Left forelimb (tissue), 1 donor: ENCODE results near the gene ZNF488.

Source experiments
- DNase-seq: peaks from one replicate; pipeline ENCODE4 v3.0.0-alpha.2; 2018; ENCODE audit warnings: low spot score

ZNF488 gene

DNA sequence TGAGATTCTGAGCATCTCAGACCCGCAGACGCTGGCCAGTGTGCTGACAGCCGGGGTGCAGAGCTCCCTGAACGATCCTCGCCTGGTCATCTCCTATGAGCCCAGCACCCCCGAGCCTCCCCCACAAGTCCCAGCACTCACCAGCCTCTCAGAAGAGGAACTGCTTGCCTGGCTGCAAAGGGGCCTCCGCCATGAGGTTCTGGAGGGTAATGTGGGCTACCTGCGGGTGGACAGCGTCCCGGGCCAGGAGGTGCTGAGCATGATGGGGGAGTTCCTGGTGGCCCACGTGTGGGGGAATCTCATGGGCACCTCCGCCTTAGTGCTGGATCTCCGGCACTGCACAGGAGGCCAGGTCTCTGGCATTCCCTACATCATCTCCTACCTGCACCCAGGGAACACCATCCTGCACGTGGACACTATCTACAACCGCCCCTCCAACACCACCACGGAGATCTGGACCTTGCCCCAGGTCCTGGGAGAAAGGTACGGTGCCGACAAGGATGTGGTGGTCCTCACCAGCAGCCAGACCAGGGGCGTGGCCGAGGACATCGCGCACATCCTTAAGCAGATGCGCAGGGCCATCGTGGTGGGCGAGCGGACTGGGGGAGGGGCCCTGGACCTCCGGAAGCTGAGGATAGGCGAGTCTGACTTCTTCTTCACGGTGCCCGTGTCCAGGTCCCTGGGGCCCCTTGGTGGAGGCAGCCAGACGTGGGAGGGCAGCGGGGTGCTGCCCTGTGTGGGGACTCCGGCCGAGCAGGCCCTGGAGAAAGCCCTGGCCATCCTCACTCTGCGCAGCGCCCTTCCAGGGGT lies 35.2 kb downstream of the ZNF488 start:
- peak; percentile 64 for DNase-seq

DNA sequence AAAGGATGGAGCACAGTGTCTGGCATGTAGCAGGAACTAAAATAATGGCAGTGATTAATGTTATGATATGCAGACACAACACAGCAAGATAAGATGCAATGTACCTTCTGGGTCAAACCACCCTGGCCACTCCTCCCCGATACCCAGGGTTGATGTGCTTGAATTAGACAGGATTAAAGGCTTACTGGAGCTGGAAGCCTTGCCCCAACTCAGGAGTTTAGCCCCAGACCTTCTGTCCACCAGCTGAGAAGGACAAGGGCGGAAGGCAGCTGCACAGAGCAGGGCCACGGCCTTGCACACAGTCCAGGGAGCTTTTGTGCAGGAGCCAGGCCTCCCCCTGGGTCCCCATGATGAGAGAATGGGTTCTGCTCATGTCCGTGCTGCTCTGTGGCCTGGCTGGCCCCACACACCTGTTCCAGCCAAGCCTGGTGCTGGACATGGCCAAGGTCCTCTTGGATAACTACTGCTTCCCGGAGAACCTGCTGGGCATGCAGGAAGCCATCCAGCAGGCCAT lies 35.9 kb downstream of the ZNF488 start, which contains the start of gene RBP3:
Gene RBP3 (plus strand): TSS at position 226 of the 514 bp plus-strand sequence. CDS start 122 bp downstream, at position 348.
- peak; percentile 31 for DNase-seq

DNA sequence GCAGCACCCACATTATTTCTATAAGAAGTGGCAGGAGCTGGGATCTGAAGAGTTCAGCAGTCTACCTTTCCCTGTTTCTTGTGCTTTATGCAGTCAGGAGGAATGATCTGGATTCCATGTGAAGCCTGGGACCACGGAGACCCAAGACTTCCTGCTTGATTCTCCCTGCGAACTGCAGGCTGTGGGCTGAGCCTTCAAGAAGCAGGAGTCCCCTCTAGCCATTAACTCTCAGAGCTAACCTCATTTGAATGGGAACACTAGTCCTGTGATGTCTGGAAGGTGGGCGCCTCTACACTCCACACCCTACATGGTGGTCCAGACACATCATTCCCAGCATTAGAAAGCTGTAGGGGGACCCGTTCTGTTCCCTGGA lies 36.8 kb downstream of the ZNF488 start:
- DNase-seq = peak; percentile 31

DNA sequence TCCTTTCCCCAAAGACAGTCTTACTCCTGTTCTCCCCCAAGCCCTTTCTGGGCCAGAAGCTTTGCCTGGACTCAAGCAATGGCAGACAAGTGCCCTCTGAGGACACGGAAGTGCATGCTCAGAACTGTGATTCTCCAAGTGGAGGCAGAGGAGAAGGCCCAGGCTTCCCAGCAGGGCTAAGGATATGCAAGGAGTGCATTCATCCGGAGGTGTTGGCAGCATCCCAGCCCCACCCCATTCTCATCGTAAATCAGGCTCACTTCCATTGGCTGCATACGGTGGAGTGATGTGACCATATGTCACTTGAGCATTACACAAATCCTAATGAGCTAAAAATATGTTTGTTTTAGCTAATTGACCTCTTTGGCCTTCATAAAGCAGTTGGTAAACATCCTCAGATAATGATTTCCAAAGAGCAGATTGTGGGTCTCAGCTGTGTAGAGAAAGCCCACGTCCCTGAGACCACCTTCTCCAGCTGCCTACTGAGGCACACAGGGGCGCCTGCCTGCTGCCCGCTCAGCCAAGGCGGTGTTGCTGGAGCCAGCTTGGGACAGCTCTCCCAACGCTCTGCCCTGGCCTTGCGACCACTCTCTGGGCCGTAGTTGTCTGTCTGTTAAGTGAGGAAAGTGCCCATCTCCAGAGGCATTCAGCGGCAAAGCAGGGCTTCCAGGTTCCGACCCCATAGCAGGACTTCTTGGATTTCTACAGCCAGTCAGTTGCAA lies 37.4 kb downstream of the ZNF488 start:
- DNase-seq = peak; percentile 25

DNA sequence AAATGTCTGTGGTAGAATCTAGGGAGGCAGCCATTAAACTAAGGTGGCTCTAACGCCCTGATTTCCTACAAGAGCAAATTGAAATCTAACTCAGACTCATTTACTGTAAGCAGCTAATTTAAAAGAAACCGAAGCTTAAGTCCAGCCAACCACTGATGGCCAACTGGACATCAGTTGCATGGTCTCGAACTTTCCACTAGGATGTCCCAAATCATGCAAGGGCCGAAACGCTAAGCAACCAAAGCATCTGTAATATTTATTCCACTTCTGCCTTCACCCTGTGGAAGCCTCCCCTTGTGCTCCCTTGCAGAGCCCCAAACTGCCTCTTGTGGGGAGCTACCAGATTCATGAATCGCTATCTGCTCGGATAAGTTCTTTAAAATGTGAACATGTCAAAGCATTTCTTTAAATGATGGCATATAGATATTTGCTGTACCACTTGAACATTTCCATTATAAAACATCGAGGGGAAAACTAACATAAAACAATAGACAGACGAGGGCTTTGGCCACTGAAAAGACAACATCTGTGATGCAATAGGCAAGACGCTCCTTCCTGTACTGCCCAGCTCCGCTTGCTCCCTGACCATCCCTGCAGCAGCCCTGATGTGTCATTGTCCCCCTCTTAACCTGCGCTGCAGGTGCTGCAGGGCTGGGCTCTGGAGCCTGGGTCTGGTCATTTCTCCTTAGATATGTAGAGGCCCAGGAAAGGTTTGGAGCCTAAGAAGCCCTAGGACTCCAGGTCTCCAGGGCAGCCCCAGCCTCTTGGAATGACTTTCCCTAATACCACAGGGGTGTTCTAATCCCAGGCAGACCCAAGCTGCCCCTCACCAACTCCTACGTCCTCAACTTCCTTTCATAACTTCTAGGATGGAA lies 38.9 kb downstream of the ZNF488 start:
- peak; percentile 18 for DNase-seq

DNA sequence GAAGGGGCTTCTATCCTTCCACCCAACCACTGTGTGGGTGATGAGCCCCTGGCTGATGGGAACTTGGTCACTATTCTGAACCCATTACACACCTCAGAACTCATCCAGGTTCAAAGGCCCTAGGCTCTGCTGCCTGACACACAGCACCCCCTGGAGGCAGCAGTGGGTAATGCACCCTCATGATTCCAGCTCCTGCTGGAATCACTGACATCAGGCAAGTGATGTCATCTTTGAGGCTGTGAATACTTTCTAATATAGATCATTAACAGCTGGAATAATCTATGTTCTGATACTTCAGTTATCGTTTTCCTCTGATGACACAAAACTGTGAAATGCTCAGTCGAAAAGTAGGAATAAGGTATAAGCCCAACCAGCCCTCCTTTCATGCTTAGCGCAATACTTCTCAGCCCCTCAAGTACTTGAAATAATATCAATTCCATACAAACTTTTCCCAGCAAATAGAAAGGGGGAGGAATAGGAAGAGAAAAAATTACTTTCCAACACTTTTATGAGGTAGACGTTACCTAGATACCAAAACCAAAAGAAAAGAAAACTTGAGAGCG lies 43.4 kb downstream of the ZNF488 start:
- peak; percentile 66 for DNase-seq

DNA sequence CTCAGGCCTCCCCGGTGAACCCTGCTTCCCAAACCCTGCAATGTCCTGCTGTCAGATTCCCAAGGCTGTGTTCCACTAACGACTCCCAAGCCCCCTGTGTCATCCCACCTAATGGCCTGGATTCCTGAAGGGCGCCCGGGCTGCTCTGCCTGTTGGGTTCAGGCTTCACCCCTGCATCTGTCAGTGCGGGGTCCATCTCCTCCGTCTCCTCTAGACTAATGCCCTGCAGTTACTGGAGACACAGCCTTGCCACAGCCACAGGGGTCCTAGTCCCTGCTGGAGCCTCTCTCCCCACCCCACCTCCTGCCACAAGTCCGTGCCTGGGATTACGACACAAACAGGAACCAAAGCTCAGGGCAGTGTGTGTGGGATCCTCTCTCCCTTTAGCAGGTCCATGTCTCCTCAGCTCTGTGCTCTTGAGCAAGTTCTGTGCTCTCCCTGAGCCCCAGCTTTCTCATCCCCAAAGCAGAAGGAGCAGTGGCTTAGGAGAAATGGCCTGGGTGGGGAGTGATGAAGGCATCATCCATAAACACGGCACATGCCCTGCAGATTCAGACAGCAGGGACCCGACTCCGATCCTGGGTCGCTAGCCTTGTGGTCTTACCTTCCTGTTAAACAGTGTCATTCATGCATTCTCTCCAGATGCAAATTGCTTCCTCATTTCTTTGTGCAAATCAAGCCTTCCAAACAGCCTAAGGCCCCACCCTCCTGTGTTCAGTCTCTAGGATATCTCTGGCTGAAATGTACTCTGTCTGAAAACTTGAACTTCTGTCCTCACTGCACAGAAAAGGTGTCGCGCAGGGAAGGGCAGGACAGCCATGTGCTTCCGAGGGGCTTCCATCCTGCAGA lies 44.1 kb downstream of the ZNF488 start:
- peak; percentile 47 for DNase-seq

DNA sequence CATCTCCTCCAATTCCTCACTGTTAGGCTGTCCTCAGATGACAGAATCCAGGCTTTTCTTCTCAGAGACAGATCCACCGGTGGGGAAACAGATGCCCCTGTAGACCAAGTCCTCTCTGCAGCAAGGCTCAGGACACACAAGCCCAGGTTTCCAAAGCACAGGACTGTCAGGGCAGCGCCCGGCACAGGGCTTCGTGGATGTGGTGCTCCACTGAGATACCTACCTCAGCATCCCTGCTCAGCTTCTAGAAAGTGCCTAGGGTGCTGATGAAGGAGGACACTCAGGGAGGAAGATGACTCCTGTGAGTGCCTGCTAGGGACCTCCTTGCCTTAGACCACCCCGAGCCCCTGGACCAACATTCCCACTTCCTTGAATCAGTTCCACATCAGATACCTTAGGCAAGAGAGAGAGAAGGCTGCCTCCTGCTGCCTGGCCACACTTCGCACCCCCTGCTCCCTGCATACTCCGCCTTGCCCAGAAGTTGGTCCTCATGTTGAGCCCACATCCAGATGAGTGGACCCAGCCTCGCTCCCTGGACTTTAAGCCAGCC lies 44.8 kb downstream of the ZNF488 start:
- DNase-seq = peak; percentile 26

DNA sequence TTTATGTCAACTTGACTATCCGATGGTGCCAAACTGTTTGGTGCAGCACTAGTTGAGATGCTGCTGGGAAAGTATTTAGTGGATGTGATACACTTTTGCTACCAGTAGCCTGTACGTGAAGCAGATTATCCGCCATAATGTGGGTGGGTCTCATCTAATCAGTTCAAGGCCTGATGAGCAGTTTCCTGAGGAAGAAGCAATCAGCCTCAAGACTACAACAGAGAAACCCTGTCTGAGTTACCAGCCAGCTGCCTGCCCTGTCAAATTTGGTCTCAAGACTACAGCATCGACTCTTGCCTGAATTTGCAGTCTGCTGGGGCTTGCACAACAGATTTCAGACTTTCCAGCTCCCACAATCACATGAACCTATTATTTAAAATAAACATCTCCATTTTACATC lies 46.8 kb downstream of the ZNF488 start:
- DNase-seq = peak; percentile 41

DNA sequence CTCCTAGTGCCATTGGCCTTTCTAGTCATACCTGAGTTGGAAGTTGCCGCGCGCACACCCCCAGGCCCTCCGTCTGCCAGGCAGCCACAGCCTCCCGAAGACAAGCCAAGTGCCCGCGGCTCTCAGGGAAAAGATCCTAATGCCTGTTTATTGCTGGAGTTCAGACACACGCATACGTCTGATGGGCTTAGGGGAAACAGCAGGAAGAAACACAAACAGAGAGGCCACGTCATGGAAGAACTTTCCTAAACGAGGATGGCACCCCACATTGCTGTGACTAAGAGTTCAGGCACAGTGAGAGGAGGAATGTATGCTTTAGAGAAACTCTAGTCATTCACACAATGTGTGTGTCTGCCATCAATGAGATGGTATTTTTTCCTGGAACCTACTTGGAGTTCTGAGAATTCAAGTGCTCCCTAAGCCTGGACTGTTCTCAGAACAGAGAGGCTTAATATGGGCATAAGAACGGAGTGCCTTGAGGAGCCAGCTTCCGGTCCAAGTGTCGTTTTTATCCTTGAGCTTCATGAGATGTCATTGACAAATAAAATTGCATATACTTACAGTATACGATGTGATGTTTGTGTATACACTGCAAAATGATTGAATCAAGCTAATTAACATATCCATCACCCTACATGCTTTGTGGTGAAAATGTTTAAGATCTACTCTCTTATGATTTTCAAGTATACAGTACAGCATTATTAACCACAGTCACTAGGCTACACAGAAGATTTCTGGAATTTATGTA lies 47.5 kb downstream of the ZNF488 start:
- DNase-seq = no peak

DNA sequence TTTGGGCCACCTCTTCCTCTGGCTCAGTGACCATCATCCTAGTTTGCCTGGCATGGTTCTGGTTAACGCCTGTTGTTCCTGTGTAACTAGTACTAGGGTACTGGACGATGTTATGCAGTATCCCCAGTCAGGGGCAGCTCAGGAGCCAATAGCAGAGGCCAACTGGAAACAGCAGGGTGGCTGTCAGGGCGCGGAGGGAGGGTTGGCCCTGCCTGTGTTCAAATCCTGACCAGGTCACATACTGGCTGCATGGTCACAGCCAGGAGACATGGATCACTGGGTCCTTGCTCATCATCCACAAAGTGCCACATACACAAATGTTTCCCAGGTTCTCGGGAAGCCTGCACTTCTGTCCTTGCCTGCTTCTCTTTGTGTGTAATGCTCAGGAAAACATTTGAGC lies 48.2 kb downstream of the ZNF488 start:
- peak; percentile 41 for DNase-seq

DNA sequence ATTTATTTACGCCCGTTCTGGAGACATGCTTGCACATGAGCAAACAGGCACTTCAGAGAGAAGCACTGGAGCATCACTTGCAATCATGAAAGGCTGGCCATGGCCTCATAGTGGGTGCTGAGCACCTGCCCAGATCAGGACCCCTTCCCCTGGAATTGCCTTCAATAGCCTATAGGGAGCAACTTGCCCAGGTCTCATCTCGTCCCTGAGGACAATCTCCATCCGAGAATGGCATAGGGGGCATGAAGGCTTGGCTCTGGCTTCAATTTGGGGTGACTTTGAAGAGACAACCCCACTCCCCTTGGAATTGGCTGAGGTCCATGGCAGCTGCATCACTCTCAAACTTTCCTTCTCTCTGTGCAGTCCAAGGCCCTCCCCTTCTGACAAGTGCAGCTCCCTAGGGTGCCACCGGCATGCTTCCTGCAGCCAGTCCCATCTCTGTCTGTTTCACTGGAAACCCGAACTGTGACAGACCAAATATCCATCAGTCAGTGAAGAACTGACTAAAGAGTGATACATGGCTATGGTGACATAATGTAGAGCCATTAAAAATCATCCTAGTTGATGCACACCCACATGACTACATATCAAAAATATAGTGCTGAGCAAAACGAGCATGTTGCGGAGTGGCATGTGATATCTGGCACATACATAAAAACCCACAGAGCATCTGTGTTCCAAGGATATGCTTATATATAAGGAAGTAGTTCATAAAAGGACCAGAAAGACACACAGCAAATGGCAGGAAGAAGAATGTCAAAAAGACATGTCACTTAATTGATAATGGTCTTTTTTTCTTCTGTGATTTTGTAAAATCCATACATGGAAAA lies 49.4 kb downstream of the ZNF488 start:
- peak; percentile 58 for DNase-seq

DNA sequence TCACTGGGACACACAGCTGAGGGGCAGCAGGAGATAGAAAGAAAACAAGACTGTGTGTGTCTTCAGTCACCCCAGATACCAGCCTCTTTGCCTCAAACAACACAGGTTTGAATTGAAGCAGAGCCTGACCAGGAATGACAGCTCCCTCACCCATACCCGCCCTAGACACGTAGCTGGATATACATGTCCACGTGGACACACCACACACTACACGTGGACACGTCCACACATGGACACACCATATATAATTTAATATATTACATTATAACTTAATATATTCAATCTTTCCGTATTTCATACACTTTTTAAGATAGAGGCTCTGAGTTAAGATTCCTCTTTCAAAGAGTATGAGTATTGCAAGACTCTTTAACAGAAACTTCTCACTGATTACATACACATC lies 50.6 kb downstream of the ZNF488 start:
- DNase-seq = no peak

DNA sequence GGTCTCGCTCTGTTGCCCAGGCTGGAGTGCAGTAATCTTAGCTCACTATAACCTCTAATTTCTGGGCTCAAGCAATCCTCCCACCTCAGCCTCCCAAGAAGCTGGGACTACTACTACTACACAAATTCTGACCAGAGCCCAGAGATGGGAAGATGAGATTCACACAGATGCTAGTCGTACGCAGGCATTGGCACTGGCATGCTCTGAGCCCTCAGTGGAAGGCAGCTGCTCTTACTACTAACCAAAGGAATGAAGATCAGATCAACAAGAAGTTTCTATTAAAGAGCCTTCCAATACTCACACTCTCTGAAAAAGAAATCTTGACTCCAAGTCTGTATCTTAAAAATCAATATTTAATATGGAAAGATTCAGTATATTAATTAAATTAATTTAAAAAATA lies 51.1 kb downstream of the ZNF488 start:
- no peak for DNase-seq

DNA sequence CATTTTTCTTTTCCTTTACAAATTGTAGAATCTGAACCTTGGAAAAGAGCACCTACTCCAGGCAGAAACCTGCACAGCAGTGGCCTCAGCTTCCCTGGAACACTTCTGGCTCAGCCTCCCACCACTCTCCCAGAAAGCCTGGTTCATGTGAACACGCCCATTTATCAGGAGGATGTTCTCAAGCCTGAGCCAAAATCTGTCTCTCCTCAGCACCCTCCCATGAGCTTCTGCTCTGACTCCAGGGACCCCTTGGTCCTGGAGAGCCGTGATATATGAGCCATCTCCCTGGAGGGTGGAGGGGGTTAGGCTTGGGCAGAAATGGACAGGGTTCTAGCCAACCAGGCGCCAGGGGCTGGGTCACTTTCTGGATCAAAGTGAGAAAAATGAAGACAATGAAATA lies 51.7 kb downstream of the ZNF488 start:
- DNase-seq = peak; percentile 15

DNA sequence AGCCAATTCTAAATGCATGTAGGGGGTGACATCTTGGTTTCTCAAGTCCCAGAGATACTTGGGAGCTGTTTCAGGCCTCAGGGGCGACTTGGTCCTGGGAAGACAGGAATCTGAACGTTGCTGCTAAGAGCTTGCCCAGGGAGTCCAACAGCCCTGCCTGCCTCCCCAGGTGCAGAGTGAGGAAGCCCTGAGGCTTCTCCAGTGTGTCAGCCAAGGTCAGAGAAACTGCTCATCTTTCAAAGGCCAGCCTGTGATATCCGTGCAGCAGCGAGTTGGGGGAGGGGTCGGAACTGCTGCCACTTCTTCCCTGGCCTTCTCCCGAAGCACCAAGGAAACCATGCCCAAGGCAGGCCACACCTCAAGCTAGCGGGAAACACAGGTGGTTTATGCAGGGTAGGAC lies 52.1 kb downstream of the ZNF488 start:
- peak; percentile 23 for DNase-seq

DNA sequence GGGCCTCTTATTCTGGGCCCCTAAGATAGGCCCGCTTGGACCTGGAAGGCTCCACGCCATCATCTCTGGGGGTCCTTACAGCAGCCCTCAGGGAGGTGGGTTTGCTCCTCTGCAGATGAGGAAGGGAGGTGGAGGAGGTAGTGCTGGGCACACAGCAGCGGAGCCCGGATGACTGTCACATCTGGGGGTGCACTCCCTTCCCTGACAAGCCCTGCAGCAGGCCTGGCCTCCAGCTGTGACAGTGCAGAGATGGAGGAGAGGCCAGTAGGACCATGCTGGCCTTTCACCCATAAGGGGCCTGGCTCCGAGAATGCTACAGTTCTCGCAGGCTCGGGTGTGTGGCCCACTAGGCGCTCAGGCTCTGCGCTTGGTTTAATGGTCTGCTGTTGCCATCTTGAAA lies 52.6 kb downstream of the ZNF488 start:
- peak; percentile 45 for DNase-seq

DNA sequence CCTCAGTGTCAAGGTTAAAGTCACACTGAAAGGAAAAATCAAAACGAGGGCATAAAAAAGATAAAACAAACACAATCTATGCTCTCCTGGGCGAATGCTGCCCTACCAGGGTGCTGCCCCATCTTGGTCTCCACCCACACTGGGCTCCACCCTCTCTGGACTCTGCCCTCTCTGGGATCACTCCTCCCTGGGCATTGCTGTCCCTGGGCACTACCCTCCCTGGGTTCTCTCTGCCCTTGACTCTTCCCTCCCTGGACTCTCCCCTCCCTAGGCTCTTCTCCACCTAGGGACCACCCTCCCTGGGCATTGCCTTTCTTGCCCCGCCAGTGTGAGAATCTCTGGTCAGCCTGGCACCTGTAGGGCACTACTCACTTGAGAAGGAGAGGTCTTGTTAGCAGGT lies 53.3 kb downstream of the ZNF488 start:
- DNase-seq = peak; percentile 59

DNA sequence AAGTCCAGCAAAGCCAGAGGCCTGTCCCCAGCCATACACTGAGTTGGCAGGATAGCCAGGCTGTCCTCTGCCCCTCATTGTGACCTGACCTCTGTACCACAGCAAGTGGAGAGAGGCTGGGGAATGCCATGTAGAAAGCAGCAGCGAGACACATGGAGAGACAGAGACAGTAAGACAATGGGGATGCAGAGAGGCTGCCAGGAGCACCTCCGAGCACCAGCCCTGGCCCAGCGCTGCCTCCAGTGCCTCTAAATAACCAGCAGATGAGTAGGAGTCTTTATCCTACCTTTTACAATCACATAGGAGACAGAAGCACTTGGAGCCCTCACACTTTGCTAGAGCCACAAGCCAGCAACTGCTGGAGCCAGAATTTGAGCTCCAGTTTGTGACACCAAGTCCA lies 53.7 kb downstream of the ZNF488 start:
- DNase-seq = peak; percentile 55
